OCI-LY3 (cell line): ENCODE measurements around the gene ACMSD.

Experiments
- H2AFZ ChIP-seq: fragments of 200-600, 300-600 bp; shearing (Covaris generic); 2 replicates; pipeline ENCODE4 v1.6.0; 2014; ENCODE audit warnings: antibody characterized with exemption, low read depth, low read length
- H3K27ac ChIP-seq: fragments of 200-600, 300-600 bp; sonication (generic); 2 replicates; pipeline ENCODE4 v1.5.1; 2014; ENCODE audit warnings: mild to moderate bottlenecking, low read length, moderate library complexity, mixed read lengths
- H3K27me3 ChIP-seq: fragments of 200-600, 300-600 bp; sonication (generic); 2 replicates; pipeline ENCODE4 v1.6.1; 2014; ENCODE audit warnings: low read depth, low read length, mixed read lengths
- H3K36me3 ChIP-seq: fragments of 200-600, 300-600 bp; sonication (generic); replicated peaks from 2 replicates; pipeline ENCODE3; 2014; ENCODE audit warnings: low read depth, low read length, mixed read lengths
- H3K4me1 ChIP-seq: fragments of 300-600, 200-600 bp; sonication (generic); 2 replicates; pipeline ENCODE4 v1.6.1; 2014; ENCODE audit warnings: low read length, mixed read lengths
- H3K4me2 ChIP-seq: fragments of 200-600, 300-600 bp; sonication (generic); 2 replicates; pipeline ENCODE4 v1.6.1; 2014; ENCODE audit warnings: low read length, mixed read lengths
- H3K4me3 ChIP-seq: fragments of 300-600, 200-600 bp; sonication (generic); 2 replicates; pipeline ENCODE4 v1.5.1; 2014; ENCODE audit warnings: antibody characterized with exemption, mild to moderate bottlenecking, low read length, moderate library complexity
- H3K79me2 ChIP-seq: fragments of 300-600, 200-600 bp; shearing (Covaris generic); 2 replicates; pipeline ENCODE4 v1.6.1; 2014; ENCODE audit warnings: mild to moderate bottlenecking, low read length, mixed read lengths
- H3K9ac ChIP-seq: fragments of 300-600, 200-600 bp; shearing (Covaris generic); 2 replicates; pipeline ENCODE4 v1.6.0; 2014; ENCODE audit warnings: mild to moderate bottlenecking, low read length, moderate library complexity
- H3K9me3 ChIP-seq: fragments of 200-600, 300-600 bp; shearing (Covaris generic); 2 replicates; pipeline ENCODE4 v1.6.1; 2014; ENCODE audit warnings: low read length, mixed read lengths; ENCODE audit not compliant: insufficient read depth
- H4K20me1 ChIP-seq: fragments of 200-600, 300-600 bp; sonication (generic); 2 replicates; pipeline ENCODE4 v1.6.1; 2016; ENCODE audit warnings: low read length, mixed read lengths; ENCODE audit not compliant: insufficient read depth
- CTCF ChIP-seq: fragments of 200-600, 300-600 bp; sonication (generic); IDR thresholded peaks from 2 replicates; pipeline ENCODE4 v1.5.1; 2014; ENCODE audit warnings: antibody characterized with exemption, low read length, low read depth
- EZH2phosphoT487 ChIP-seq: fragments of 200-600 bp; shearing (Covaris generic); IDR thresholded peaks from 2 replicates; pipeline ENCODE4 v1.6.1; 2018; ENCODE audit warnings: antibody characterized with exemption, mixed run types, low read depth

ACMSD gene

GRCh38 chr2:134865067-134865787, 26.8 kb downstream of the ACMSD start:
- Histone ChIP-seq H3K27me3 (no peaks in the 10 kb centered on the region), H3K36me3 (no peaks in the 10 kb centered on the region), H3K9me3 (no peaks in the 10 kb centered on the region), H2AFZ (no peak overlapping the region), H3K27ac (no peak overlapping the region), H3K4me3 (no peak overlapping the region), H4K20me1 (no peaks in the 10 kb centered on the region), H3K9ac (no peak overlapping the region), H3K4me1 (no peaks in the 10 kb centered on the region), H3K79me2 (no peaks in the 10 kb centered on the region), H3K4me2 (no peak overlapping the region)
- TF ChIP-seq EZH2phosphoT487: no peak
- TF ChIP-seq CTCF: no peak

- no peaks in the 10 kb centered on the region for H3K4me1 ChIP-seq
- no peaks in the 10 kb centered on the region for H3K27me3 ChIP-seq
- no peaks in the 10 kb centered on the region for H3K9me3 ChIP-seq
- no peak overlapping the region for H2AFZ ChIP-seq
- no peaks in the 10 kb centered on the region for H3K79me2 ChIP-seq
- H3K9ac ChIP-seq: no peak overlapping the region
- no peak overlapping the region for H3K4me2 ChIP-seq
- no peaks in the 10 kb centered on the region for H4K20me1 ChIP-seq
- H3K4me3 ChIP-seq: no peak overlapping the region
- no peak overlapping the region for H3K27ac ChIP-seq
- H3K36me3 ChIP-seq: no peaks in the 10 kb centered on the region
- no peak for TF ChIP-seq CTCF
Measured at GRCh38 chr2:134866498-134867099, 28.2 kb downstream of the ACMSD start.

GRCh38 chr2:134869946-134870736, 31.7 kb downstream of the ACMSD start:
- Histone ChIP-seq H3K9me3 (no peaks in the 10 kb centered on the region), H3K4me3 (no peak overlapping the region)

More at GRCh38 chr2:134869946-134870736, 31.7 kb downstream of the ACMSD start:
- Histone ChIP-seq H3K36me3 (no peaks in the 10 kb centered on the region), H2AFZ (no peak overlapping the region), H3K9ac (no peak overlapping the region), H4K20me1 (no peaks in the 10 kb centered on the region), H3K27me3 (no peaks in the 10 kb centered on the region), H3K79me2 (no peaks in the 10 kb centered on the region), H3K4me2 (no peak overlapping the region), H3K4me1 (no peaks in the 10 kb centered on the region), H3K27ac (no peak overlapping the region)
- TF ChIP-seq CTCF (no peak), EZH2phosphoT487 (no peak)
